Keratinocyte (primary cell): ENCODE measurements around the gene THEM4.

ENCODE experiments used
- EZH2 ChIP-seq: IDR thresholded peaks from one replicate; pipeline ENCODE4 v1.6.1; 2012; ENCODE audit warnings: inconsistent platforms, mild to moderate bottlenecking, low read length, moderate library complexity
- TF ChIP-seq, protein P1 (sequence below), 3 experiments: IDR thresholded peaks in 1 of 3; conservative IDR thresholded peaks in 1 of 3; optimal IDR thresholded peaks in 1 of 3; 2 replicates in 2 of 3; 3 replicates in 1 of 3; pipeline versions ENCODE3 to v1.5.1; 2011; ENCODE audit warnings: low read length in 3 of 3, mild to moderate bottlenecking in 3 of 3, moderate library complexity in 2 of 3, control low read depth in 1 of 3, inconsistent platforms in 1 of 3; ENCODE audit not compliant: insufficient read depth in 2 of 3; ENCODE audit errors: extremely low read depth in 1 of 3

DNA sequence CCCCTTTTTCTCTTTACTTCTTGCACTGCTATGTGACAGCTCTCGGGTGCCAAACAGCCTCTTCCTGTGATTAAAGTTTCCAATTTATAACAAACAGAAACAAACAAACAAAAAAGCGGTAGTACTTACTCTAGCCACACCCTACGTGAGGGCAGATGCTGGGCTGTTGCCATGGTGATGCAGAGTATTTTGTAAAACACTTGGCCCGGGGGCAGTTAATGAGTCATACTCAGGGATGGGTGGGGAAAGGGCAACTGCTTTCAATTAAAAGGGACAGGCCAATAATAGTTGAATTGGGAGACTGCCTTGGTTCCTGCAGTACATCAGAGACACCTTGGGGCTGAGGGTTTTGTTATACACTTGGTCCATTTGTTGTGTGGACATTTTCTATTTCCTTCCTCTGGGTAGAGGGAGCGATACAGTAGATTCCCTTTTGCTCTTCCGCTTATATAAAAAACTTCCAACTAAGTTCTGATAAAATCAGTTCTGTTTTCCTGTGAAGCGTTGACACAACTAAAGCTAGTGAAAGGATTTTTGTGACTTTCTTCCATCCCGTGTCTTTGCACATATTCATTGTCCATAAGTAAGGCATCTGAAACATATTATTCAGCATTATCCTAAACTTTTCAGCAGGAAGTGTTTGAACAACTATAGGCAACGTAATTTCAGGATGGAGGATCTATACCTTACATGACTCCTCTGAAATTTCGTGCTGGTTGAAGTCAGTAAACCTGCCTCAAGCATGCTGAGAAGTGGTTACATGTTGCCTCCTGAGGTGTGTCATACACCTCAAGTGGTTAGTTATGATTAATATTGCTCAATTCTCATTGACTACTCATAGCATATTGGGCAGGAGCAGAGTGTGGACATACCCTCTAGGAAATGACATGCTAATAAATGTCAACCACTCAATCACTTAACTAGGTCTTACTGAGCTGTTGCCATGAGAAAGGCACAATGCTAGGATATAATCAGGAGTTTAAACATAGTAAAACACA, 36.7 kb upstream of the THEM4 start:
- no peak for TF ChIP-seq EZH2
- TF ChIP-seq, protein P1, sequence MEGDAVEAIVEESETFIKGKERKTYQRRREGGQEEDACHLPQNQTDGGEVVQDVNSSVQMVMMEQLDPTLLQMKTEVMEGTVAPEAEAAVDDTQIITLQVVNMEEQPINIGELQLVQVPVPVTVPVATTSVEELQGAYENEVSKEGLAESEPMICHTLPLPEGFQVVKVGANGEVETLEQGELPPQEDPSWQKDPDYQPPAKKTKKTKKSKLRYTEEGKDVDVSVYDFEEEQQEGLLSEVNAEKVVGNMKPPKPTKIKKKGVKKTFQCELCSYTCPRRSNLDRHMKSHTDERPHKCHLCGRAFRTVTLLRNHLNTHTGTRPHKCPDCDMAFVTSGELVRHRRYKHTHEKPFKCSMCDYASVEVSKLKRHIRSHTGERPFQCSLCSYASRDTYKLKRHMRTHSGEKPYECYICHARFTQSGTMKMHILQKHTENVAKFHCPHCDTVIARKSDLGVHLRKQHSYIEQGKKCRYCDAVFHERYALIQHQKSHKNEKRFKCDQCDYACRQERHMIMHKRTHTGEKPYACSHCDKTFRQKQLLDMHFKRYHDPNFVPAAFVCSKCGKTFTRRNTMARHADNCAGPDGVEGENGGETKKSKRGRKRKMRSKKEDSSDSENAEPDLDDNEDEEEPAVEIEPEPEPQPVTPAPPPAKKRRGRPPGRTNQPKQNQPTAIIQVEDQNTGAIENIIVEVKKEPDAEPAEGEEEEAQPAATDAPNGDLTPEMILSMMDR (optimal IDR thresholded peaks at IDR 0.05 in 1 of 3, IDR thresholded peaks at IDR 0.05 in 1 of 3, conservative IDR thresholded peaks at IDR 0.05 in 1 of 3; ENCODE audit: extremely low read depth in 1 of 3, insufficient read depth in 2 of 3, low read length in 3 of 3) = peak in 1 of 3 experiments; percentile 11
